ENCODE results near the gene SIVA1.
"Not testable (repeated sequence)": the region's sequence is repeated elsewhere in the genome, so short reads cannot be mapped to it uniquely, and the experiment has no call there.

The SIVA1 gene

GRCh38 chr14:104750056-104750752 is 2.7 kb upstream of the SIVA1 start:
- Histone ChIP-seq H3K27me3 (ENCODE audit: insufficient read depth, poor library complexity, severe bottlenecking) (no peaks in the 10 kb centered on the region), H3K9me3 (ENCODE audit: severe bottlenecking) (no peaks in the 10 kb centered on the region), H3K27ac (ENCODE audit: poor library complexity, severe bottlenecking) (peak overlapping the region; percentile 54), H3K4me3 (ENCODE audit: severe bottlenecking) (no peak overlapping the region), H3K4me1 (ENCODE audit: insufficient read depth, poor library complexity, severe bottlenecking) (peaks cover 38% of the 10 kb centered on the region), H3K36me3 (ENCODE audit: low read depth) (peaks cover 10% of the 10 kb centered on the region)
- ATAC-seq (ENCODE audit: low read depth), result no peak
- no peak for DNase-seq (ENCODE audit: low spot score)
- TF ChIP-seq CTCF (IDR thresholded peaks at IDR 0.05; ENCODE audit: poor library complexity, severe bottlenecking), result no peak

GRCh38 chr14:104750753-104751057 is 2.2 kb upstream of the SIVA1 start:
- H3K9me3 ChIP-seq (ENCODE audit: severe bottlenecking); H3K27me3 ChIP-seq (ENCODE audit: insufficient read depth, poor library complexity, severe bottlenecking); DNase-seq (ENCODE audit: low spot score); H3K4me3 ChIP-seq (ENCODE audit: severe bottlenecking); ATAC-seq (ENCODE audit: low read depth): not testable (repeated sequence)
- peaks cover 38% of the 10 kb centered on the region for H3K4me1 ChIP-seq (ENCODE audit: insufficient read depth, poor library complexity, severe bottlenecking)
- H3K36me3 ChIP-seq (ENCODE audit: low read depth), result peaks cover 15% of the 10 kb centered on the region
- H3K27ac ChIP-seq (ENCODE audit: poor library complexity, severe bottlenecking), result peak overlapping the region; percentile 54

DNA sequence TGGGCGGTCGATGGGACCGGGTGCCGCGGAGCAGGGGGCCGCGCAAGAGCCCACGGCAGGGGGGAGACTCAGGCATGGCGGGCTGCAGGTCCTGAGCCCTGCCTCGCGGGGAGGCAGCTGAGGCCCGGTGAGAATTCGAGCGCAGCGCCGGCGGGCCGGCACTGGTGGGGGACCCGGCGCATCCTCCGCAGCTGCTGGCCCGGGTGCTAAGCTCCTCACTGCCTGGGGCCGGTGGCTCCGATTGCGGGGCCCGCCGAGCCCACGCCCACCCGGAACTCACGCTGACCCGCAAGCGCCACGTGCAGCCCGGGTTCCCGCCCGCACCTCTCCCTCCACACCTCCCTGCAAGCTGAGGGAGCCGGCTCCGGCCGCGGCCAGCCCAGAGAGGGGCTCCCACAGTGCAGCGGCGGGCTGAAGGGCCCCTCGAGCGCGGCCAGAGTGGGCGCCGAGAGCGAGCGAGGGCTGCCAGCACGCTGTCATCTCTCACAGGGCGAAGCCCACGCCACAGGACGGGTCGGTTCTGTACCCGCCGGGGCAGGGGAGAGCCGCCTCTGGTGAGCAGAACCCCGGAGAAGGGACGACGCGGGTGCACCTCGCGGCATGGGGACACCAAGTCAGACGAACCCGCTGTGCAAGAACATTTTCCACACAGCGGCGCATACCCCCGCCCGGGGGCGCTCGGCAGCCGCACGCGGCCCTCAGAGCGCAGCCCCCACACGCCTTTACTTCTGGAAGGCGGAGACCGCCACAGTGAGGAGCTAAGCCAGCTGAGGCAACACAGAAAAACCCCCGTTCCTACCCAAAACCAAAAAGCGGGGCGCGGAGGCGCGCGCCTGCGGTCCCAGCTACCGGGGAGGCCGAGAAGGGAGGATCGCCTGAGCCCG is 1.2 kb upstream of the SIVA1 start:
- Histone ChIP-seq H3K27me3 (ENCODE audit: insufficient read depth, poor library complexity, severe bottlenecking) (no peaks in the 10 kb centered on the region), H3K4me3 (ENCODE audit: severe bottlenecking) (peak overlapping the region; percentile 81), H3K9me3 (ENCODE audit: severe bottlenecking) (no peaks in the 10 kb centered on the region), H3K4me1 (ENCODE audit: insufficient read depth, poor library complexity, severe bottlenecking) (peaks cover 34% of the 10 kb centered on the region), H3K27ac (ENCODE audit: poor library complexity, severe bottlenecking) (peak overlapping the region; percentile 55), H3K36me3 (ENCODE audit: low read depth) (peaks cover 26% of the 10 kb centered on the region)
- ATAC-seq (ENCODE audit: low read depth), result no peak; the same call in 2 of the 3 replicates
- DNase-seq (ENCODE audit: low spot score), result no peak
- TF ChIP-seq CTCF (IDR thresholded peaks at IDR 0.05; ENCODE audit: poor library complexity, severe bottlenecking), result peak; percentile 52

- Histone ChIP-seq H3K4me3 (ENCODE audit: severe bottlenecking) (peak overlapping the region; percentile 81), H3K27me3 (ENCODE audit: insufficient read depth, poor library complexity, severe bottlenecking) (no peaks in the 10 kb centered on the region), H3K4me1 (ENCODE audit: insufficient read depth, poor library complexity, severe bottlenecking) (peaks cover 28% of the 10 kb centered on the region), H3K9me3 (ENCODE audit: severe bottlenecking) (no peaks in the 10 kb centered on the region), H3K27ac (ENCODE audit: poor library complexity, severe bottlenecking) (peak overlapping the region; percentile 55), H3K36me3 (ENCODE audit: low read depth) (peaks cover 29% of the 10 kb centered on the region)
- peak; percentile 27 for TF ChIP-seq CTCF (IDR thresholded peaks at IDR 0.05; ENCODE audit: poor library complexity, severe bottlenecking)
- DNase-seq (ENCODE audit: low spot score) (no peak), ATAC-seq (ENCODE audit: low read depth) (peak; percentile 84)
Observed at GRCh38 chr14:104752423-104752734, 568 bp upstream of the SIVA1 start.

DNA sequence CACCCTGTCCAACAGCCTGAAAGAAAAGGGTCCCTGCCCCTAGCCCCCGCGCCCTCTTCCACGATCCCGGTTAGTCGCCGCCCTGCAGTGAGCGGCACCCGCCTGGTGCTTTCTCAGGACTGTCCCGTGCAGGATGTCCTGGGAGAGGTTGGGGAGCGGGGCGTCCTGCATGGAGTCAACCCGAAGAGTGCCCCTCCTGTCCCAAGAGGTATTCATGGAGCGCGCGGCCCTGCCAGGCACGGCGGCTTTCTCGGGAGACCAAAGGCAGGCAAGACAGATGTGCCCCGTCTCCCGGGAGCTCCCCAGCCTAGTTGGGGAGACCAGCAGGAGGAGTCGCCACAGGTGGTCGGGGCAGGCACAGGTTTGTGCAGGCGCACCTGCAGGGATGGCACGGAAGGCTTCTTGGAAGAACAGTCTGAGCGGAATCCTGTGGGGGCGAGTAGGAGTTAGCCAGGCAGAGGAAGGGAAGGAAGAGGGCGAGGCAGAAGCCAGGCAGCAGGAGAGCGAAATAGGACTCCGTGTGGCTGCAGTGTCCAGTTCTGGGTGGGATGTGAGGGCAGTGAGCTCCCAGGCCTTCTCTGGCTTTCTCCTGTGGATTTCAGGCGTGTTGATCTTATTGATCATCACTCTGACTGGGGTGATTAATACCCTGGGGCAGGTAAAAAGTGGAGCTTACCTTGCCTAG is 723 bp downstream of the SIVA1 start:
- H3K4me3 ChIP-seq (ENCODE audit: severe bottlenecking), result peak overlapping the region; percentile 81
- DNase-seq (ENCODE audit: low spot score) (no peak), ATAC-seq (ENCODE audit: low read depth) (no peak)
- H3K27ac ChIP-seq (ENCODE audit: poor library complexity, severe bottlenecking), result peak overlapping the region; percentile 55
- H3K9me3 ChIP-seq (ENCODE audit: severe bottlenecking), result no peaks in the 10 kb centered on the region
- H3K4me1 ChIP-seq (ENCODE audit: insufficient read depth, poor library complexity, severe bottlenecking), result peaks cover 22% of the 10 kb centered on the region
- no peaks in the 10 kb centered on the region for H3K27me3 ChIP-seq (ENCODE audit: insufficient read depth, poor library complexity, severe bottlenecking)
- no peak for TF ChIP-seq CTCF (IDR thresholded peaks at IDR 0.05; ENCODE audit: poor library complexity, severe bottlenecking)
- peaks cover 40% of the 10 kb centered on the region for H3K36me3 ChIP-seq (ENCODE audit: low read depth)
